SK-N-SH treated with all-trans-retinoic acid at 6 μM for 48 hours (cell line): ENCODE measurements around the gene SDC4.

Source experiments
- ARNTL ChIP-seq: fragments of 450-650 bp; formaldehyde crosslinking; IDR thresholded peaks from 2 replicates; pipeline ENCODE4 v1.5.0; 2020; ENCODE audit warnings: low read depth, mild to moderate bottlenecking, moderate library complexity, borderline replicate concordance
- CSDC2 ChIP-seq: fragments of 250-450 bp; sonication (Bioruptor Pico); IDR thresholded peaks from 2 replicates; pipeline ENCODE4 v1.5.0; 2020; ENCODE audit warnings: mild to moderate bottlenecking, moderate library complexity
- GLIS3 ChIP-seq: fragments of 250-450 bp; sonication (Bioruptor Pico); IDR thresholded peaks from 2 replicates; pipeline ENCODE4 v1.5.0; 2020; ENCODE audit warnings: mild to moderate bottlenecking, moderate library complexity
- OSR1 ChIP-seq: fragments of 250-450 bp; sonication (Bioruptor Pico); IDR thresholded peaks from 2 replicates; pipeline ENCODE4 v1.8.0; 2022; ENCODE audit warnings: moderate library complexity, mild to moderate bottlenecking, inconsistent platforms
- PPARA ChIP-seq: fragments of 250-450 bp; sonication (Bioruptor Pico); IDR thresholded peaks from 2 replicates; pipeline ENCODE4 v1.5.0; 2020; ENCODE audit warnings: mild to moderate bottlenecking, borderline replicate concordance
- SNAI2 ChIP-seq: fragments of 250-450 bp; sonication (Bioruptor Pico); IDR thresholded peaks from 2 replicates; pipeline ENCODE4 v1.5.0; 2020; ENCODE audit warnings: mild to moderate bottlenecking, moderate library complexity
- TCF4 ChIP-seq: fragments of 250-450 bp; sonication (Bioruptor Pico); IDR thresholded peaks from 2 replicates; pipeline ENCODE4 v1.8.0; 2021; ENCODE audit warnings: mild to moderate bottlenecking, moderate library complexity, borderline replicate concordance
- TOX ChIP-seq: fragments of 250-450 bp; sonication (Bioruptor Pico); IDR thresholded peaks from 2 replicates; pipeline ENCODE4 v1.8.0; 2021; ENCODE audit warnings: mild to moderate bottlenecking, moderate library complexity, borderline replicate concordance
- ZFP3 ChIP-seq: fragments of 250-450 bp; sonication (Bioruptor Pico); IDR thresholded peaks from 2 replicates; pipeline ENCODE4 v1.5.0; 2020; ENCODE audit warnings: mild to moderate bottlenecking, moderate library complexity
- ZNF565 ChIP-seq: fragments of 450-650 bp; formaldehyde crosslinking; conservative IDR thresholded peaks from 2 replicates; pipeline ENCODE4 v1.5.0; 2020; ENCODE audit warnings: low read depth, mild to moderate bottlenecking, moderate library complexity
- TF ChIP-seq, protein P1 (sequence below): fragments of 250-450 bp; sonication (Bioruptor Pico); IDR thresholded peaks from 2 replicates; pipeline ENCODE4 v1.8.0; 2020; ENCODE audit warnings: mild to moderate bottlenecking, moderate library complexity, borderline replicate concordance
- TF ChIP-seq, protein P2 (sequence below): fragments of 250-450 bp; sonication (Bioruptor Pico); IDR thresholded peaks from 2 replicates; pipeline ENCODE4 v1.5.1; 2020; ENCODE audit warnings: low read depth, mild to moderate bottlenecking, moderate library complexity
- TF ChIP-seq, protein P3 (sequence below): fragments of 250-450 bp; sonication (Bioruptor Pico); IDR thresholded peaks from 2 replicates; pipeline ENCODE4 v1.5.0; 2020; ENCODE audit warnings: mild to moderate bottlenecking, moderate library complexity

DNA sequence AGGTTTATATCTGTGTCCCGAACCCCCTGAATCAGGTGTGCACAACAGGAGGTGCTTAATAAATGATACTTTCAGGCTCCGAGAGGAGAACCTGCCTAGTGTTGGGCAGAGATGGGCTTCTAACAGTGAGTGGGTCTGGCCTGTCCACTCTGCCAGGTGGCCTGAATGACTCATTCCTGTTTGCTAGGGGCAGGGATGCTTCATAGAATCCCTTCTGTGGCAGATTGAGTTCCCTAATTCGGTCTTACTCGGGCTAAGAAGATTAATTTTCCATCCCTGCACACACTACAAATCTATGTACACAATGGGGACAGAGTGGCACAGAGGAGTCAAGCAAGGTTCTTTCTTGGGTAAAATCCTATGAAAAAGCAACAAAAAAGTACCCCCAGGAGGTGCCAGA, 19.8 kb downstream of the SDC4 start:
- TF ChIP-seq TOX (CRISPR knock-in tag) (no peak), CSDC2 (no peak), SNAI2 (no peak), ARNTL (CRISPR knock-in tag) (no peak), ZNF565 (no peak), TCF4 (no peak), ZFP3 (CRISPR knock-in tag) (no peak), PPARA (CRISPR knock-in tag) (no peak), GLIS3 (no peak), OSR1 (CRISPR knock-in tag) (no peak)
- TF ChIP-seq, protein P1, sequence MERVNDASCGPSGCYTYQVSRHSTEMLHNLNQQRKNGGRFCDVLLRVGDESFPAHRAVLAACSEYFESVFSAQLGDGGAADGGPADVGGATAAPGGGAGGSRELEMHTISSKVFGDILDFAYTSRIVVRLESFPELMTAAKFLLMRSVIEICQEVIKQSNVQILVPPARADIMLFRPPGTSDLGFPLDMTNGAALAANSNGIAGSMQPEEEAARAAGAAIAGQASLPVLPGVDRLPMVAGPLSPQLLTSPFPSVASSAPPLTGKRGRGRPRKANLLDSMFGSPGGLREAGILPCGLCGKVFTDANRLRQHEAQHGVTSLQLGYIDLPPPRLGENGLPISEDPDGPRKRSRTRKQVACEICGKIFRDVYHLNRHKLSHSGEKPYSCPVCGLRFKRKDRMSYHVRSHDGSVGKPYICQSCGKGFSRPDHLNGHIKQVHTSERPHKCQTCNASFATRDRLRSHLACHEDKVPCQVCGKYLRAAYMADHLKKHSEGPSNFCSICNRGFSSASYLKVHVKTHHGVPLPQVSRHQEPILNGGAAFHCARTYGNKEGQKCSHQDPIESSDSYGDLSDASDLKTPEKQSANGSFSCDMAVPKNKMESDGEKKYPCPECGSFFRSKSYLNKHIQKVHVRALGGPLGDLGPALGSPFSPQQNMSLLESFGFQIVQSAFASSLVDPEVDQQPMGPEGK: no peak
- TF ChIP-seq, protein P2, sequence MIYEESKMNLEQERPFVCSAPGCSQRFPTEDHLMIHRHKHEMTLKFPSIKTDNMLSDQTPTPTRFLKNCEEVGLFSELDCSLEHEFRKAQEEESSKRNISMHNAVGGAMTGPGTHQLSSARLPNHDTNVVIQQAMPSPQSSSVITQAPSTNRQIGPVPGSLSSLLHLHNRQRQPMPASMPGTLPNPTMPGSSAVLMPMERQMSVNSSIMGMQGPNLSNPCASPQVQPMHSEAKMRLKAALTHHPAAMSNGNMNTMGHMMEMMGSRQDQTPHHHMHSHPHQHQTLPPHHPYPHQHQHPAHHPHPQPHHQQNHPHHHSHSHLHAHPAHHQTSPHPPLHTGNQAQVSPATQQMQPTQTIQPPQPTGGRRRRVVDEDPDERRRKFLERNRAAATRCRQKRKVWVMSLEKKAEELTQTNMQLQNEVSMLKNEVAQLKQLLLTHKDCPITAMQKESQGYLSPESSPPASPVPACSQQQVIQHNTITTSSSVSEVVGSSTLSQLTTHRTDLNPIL (CRISPR knock-in tag): no peak
- TF ChIP-seq, protein P3, sequence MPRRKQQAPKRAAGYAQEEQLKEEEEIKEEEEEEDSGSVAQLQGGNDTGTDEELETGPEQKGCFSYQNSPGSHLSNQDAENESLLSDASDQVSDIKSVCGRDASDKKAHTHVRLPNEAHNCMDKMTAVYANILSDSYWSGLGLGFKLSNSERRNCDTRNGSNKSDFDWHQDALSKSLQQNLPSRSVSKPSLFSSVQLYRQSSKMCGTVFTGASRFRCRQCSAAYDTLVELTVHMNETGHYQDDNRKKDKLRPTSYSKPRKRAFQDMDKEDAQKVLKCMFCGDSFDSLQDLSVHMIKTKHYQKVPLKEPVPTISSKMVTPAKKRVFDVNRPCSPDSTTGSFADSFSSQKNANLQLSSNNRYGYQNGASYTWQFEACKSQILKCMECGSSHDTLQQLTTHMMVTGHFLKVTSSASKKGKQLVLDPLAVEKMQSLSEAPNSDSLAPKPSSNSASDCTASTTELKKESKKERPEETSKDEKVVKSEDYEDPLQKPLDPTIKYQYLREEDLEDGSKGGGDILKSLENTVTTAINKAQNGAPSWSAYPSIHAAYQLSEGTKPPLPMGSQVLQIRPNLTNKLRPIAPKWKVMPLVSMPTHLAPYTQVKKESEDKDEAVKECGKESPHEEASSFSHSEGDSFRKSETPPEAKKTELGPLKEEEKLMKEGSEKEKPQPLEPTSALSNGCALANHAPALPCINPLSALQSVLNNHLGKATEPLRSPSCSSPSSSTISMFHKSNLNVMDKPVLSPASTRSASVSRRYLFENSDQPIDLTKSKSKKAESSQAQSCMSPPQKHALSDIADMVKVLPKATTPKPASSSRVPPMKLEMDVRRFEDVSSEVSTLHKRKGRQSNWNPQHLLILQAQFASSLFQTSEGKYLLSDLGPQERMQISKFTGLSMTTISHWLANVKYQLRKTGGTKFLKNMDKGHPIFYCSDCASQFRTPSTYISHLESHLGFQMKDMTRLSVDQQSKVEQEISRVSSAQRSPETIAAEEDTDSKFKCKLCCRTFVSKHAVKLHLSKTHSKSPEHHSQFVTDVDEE (CRISPR knock-in tag): no peak
